ENCODE data around the gene PCMTD2.

DNA sequence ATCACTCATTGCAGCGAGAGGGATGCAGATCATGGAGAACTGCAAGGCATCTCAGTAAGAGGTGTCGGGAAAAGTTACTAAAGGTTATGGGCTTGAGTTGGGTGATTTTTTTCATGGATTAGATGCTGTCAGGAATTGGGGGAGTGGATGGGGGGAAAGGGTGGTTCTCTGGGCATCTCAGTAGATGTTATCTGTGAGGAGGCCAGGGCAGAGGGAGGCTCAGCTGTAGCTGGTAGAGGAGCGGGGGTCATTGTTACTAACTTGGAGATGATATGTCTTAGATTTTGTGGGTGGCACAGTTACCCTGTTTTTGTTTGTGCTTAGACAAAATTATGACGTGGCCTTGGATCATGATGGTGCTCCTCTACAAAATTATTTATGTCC is 2.6 kb upstream of the PCMTD2 start:
- TF ChIP-seq, protein P1, sequence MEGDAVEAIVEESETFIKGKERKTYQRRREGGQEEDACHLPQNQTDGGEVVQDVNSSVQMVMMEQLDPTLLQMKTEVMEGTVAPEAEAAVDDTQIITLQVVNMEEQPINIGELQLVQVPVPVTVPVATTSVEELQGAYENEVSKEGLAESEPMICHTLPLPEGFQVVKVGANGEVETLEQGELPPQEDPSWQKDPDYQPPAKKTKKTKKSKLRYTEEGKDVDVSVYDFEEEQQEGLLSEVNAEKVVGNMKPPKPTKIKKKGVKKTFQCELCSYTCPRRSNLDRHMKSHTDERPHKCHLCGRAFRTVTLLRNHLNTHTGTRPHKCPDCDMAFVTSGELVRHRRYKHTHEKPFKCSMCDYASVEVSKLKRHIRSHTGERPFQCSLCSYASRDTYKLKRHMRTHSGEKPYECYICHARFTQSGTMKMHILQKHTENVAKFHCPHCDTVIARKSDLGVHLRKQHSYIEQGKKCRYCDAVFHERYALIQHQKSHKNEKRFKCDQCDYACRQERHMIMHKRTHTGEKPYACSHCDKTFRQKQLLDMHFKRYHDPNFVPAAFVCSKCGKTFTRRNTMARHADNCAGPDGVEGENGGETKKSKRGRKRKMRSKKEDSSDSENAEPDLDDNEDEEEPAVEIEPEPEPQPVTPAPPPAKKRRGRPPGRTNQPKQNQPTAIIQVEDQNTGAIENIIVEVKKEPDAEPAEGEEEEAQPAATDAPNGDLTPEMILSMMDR (IDR thresholded peaks at IDR 0.05): no peak
- TF ChIP-seq, protein P2, sequence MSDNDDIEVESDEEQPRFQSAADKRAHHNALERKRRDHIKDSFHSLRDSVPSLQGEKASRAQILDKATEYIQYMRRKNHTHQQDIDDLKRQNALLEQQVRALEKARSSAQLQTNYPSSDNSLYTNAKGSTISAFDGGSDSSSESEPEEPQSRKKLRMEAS (IDR thresholded peaks at IDR 0.05; ENCODE audit: low read depth): no peak
- TF ChIP-seq NRF1 (IDR thresholded peaks at IDR 0.05; ENCODE audit: low read depth, low read length) (no peak), JUND (IDR thresholded peaks at IDR 0.05) (no peak), TCF12 (IDR thresholded peaks at IDR 0.05) (no peak), TAF1 (IDR thresholded peaks at IDR 0.05; ENCODE audit: borderline replicate concordance, low read depth, low read length) (no peak)
- TF ChIP-seq, protein P3, sequence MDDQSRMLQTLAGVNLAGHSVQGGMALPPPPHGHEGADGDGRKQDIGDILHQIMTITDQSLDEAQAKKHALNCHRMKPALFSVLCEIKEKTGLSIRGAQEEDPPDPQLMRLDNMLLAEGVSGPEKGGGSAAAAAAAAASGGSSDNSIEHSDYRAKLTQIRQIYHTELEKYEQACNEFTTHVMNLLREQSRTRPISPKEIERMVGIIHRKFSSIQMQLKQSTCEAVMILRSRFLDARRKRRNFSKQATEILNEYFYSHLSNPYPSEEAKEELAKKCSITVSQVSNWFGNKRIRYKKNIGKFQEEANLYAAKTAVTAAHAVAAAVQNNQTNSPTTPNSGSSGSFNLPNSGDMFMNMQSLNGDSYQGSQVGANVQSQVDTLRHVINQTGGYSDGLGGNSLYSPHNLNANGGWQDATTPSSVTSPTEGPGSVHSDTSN (IDR thresholded peaks at IDR 0.05): no peak
- TF ChIP-seq, protein P4, sequence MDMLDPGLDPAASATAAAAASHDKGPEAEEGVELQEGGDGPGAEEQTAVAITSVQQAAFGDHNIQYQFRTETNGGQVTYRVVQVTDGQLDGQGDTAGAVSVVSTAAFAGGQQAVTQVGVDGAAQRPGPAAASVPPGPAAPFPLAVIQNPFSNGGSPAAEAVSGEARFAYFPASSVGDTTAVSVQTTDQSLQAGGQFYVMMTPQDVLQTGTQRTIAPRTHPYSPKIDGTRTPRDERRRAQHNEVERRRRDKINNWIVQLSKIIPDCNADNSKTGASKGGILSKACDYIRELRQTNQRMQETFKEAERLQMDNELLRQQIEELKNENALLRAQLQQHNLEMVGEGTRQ (IDR thresholded peaks at IDR 0.05; ENCODE audit: borderline replicate concordance, low read depth, low read length): no peak
- TF ChIP-seq, protein P5, sequence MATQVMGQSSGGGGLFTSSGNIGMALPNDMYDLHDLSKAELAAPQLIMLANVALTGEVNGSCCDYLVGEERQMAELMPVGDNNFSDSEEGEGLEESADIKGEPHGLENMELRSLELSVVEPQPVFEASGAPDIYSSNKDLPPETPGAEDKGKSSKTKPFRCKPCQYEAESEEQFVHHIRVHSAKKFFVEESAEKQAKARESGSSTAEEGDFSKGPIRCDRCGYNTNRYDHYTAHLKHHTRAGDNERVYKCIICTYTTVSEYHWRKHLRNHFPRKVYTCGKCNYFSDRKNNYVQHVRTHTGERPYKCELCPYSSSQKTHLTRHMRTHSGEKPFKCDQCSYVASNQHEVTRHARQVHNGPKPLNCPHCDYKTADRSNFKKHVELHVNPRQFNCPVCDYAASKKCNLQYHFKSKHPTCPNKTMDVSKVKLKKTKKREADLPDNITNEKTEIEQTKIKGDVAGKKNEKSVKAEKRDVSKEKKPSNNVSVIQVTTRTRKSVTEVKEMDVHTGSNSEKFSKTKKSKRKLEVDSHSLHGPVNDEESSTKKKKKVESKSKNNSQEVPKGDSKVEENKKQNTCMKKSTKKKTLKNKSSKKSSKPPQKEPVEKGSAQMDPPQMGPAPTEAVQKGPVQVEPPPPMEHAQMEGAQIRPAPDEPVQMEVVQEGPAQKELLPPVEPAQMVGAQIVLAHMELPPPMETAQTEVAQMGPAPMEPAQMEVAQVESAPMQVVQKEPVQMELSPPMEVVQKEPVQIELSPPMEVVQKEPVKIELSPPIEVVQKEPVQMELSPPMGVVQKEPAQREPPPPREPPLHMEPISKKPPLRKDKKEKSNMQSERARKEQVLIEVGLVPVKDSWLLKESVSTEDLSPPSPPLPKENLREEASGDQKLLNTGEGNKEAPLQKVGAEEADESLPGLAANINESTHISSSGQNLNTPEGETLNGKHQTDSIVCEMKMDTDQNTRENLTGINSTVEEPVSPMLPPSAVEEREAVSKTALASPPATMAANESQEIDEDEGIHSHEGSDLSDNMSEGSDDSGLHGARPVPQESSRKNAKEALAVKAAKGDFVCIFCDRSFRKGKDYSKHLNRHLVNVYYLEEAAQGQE (IDR thresholded peaks at IDR 0.05; ENCODE audit: low read depth, low read length): no peak
